Retinal pigment epithelial cell (primary cell): ENCODE measurements around the gene FEZF1.

Source experiments
- DNase-seq: peaks from one replicate; pipeline ENCODE4 v3.0.0-alpha.2; 2010; ENCODE audit warnings: low read depth
- H3K4me3 ChIP-seq: 2 replicates; pipeline ENCODE4 v1.5.1; 2011; ENCODE audit warnings: mild to moderate bottlenecking, low read length, control low read depth, moderate library complexity
- TF ChIP-seq, protein P1 (sequence below): conservative IDR thresholded peaks from 2 replicates; pipeline ENCODE4 v1.5.1; 2011; ENCODE audit warnings: low read depth, low read length, control low read depth, inconsistent platforms

The FEZF1 gene

GRCh38 chr7:122337011-122337410 is 32.5 kb upstream of the FEZF1 start:
- DNase-seq, result no peak
- H3K4me3 ChIP-seq, result no peak overlapping the region
- TF ChIP-seq, protein P1, sequence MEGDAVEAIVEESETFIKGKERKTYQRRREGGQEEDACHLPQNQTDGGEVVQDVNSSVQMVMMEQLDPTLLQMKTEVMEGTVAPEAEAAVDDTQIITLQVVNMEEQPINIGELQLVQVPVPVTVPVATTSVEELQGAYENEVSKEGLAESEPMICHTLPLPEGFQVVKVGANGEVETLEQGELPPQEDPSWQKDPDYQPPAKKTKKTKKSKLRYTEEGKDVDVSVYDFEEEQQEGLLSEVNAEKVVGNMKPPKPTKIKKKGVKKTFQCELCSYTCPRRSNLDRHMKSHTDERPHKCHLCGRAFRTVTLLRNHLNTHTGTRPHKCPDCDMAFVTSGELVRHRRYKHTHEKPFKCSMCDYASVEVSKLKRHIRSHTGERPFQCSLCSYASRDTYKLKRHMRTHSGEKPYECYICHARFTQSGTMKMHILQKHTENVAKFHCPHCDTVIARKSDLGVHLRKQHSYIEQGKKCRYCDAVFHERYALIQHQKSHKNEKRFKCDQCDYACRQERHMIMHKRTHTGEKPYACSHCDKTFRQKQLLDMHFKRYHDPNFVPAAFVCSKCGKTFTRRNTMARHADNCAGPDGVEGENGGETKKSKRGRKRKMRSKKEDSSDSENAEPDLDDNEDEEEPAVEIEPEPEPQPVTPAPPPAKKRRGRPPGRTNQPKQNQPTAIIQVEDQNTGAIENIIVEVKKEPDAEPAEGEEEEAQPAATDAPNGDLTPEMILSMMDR, result no peak

DNA sequence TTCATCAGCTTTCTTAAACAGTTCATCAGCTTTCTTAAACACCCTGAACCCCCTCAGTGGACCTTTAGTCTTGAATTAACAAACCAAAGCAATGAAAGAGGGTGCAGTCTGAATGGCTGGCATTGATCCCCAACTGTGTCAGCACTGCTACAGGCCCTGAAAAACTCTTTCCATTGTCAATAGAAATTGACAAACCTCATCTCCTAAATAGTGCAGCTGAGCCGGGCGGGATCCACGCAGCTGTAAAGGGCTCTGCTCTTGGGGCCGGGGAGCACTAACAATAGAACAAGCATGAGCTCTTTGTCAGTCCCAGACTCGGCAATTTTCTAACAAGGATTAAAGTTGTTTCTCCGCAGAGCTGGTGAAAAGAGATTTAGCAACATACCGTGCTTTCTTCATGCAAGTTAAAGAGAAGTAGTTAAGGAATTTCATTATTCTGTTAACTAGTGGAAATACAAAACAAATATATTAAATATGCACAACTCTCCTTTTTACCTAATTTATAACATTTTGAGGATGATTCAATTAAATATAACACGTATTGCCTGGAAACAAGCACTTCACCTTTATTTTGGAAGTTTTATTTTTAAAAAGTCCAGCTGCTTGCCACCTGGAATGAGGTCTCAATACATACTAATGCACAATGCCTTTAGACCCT is 24.7 kb upstream of the FEZF1 start:
- H3K4me3 ChIP-seq, result no peak overlapping the region
- TF ChIP-seq, protein P1, result no peak

GRCh38 chr7:122327969-122328368 is 23.4 kb upstream of the FEZF1 start:
- no peak for DNase-seq
- TF ChIP-seq, protein P1, result no peak
- H3K4me3 ChIP-seq, result no peak overlapping the region

More for the DNA sequence above, 24.7 kb upstream of the FEZF1 start:
- DNase-seq, result no peak

DNA sequence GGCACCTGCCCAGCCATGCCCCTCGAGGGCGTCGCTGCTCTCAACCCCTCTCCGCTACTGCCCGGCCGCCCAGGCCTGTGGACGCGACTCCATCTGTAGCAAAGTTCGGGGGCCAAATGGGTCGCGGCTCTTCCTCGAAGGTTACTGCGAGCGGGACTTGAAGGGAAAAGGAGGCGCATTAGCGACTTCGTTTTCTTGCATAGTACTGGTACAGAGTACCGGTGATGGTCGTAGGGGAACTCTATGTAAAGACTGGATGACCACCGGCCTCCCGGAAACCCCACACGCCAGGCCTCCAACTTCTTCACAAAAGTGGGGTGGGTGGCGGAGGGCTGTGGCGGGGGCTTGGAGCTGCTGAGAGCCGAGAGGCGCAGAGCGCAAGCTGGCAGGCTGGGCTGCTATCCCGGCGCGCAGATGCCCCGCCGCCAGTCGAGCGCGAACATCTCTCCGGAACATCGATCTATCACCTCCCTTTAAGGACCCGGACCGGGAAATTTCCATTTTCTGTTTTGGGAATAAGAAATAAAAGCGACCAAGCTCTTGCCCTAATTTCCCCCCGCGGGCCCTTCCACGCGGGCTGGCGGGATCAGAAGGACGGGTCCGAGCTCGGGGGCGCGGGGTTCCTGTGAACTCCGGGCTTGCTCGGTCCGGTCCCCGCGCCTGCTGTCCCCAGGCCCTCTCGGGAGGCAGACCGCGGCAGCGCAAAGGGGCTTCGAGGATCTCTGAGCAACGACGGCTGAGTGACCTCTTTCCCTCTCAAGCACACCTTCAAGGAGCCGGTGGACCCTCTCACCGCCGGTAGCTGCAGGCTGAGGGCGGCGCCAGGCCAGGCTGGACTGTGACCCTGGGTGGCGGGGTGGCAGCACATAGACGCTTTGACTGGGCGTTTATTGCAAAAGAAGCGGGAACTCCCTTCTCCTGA is 12.2 kb upstream of the FEZF1 start:
- no peak overlapping the region for H3K4me3 ChIP-seq
- DNase-seq, result no peak
- TF ChIP-seq, protein P1, result no peak

DNA sequence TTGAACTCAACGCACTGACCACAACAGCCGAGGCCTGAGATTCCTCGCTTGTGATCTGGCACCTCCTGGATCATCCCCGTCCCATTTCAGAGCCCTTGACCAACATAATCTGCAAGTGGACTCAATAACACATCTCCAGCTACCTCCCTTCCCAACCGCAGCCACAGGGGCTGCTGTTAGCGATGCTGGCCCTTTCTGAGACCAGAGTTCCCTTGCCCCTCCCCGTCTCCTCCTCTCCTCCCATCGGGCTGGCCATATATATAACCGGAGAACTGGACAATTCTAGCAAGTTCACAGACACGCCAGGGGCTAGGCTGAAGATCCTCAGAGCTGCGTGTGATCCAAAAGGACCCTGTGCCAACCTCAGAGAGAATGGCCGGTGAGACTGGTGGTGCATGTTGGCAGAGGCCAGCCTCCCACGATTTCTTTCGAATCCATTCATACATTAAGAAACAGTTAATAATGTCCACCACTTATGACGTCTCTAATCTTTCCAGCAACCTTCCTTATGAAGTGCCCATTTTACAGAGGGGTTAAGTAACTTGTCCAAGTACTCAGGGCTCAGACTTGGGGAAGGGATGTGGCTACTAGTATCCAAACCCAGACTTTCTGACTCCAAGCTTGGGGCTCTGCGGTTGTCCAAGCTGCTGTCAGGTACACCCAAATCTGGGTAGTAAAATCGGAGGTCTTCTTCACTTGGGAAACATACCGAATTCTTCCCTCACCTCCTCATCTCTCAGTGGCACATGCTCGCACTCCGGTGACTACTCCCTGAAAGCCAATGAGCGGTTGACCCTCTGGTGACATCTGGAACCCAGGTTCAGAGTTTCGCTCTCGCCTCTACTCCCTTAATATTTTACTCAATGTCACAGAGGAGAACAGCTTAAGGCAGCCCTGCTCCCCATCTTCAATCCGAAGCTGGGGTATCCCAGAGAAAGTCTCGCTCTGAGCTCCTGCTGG is 11.2 kb upstream of the FEZF1 start:
- no peak overlapping the region for H3K4me3 ChIP-seq
- no peak for DNase-seq
- TF ChIP-seq, protein P1, result no peak

DNA sequence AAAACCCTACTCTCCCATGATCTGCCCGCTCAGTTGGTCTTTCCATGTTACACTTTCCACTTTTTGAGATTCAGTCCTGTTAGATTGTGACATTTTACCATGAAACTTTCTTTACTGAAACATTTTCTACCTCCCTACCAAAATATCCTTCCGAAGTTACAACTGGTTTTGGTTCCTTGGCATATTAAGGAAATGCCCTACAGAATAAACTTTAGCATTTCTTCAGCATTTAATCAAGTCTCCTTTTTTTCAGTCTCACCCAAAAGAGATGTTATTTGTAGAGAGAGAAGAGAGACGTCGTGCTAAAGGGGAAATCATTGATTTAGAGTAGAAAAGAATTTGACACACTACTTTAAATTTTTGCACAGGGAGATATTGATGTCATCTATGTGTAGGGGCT is 9.7 kb upstream of the FEZF1 start:
- TF ChIP-seq, protein P1, result no peak
- H3K4me3 ChIP-seq, result no peak overlapping the region
- no peak for DNase-seq
